Dedifferentiated amniotic fluid mesenchymal stem cell (primary cell): Measurements from ENCODE around the gene CDY2A.
"Not testable (repeated sequence)": the region's sequence is repeated elsewhere in the genome, so short reads cannot be mapped to it uniquely, and the experiment has no call there.

Experiments
- DNase-seq: peaks from one replicate; pipeline ENCODE4 v3.0.0-alpha.2; 2016; ENCODE audit errors: extremely low spot score

Gene CDY2A, protein sequence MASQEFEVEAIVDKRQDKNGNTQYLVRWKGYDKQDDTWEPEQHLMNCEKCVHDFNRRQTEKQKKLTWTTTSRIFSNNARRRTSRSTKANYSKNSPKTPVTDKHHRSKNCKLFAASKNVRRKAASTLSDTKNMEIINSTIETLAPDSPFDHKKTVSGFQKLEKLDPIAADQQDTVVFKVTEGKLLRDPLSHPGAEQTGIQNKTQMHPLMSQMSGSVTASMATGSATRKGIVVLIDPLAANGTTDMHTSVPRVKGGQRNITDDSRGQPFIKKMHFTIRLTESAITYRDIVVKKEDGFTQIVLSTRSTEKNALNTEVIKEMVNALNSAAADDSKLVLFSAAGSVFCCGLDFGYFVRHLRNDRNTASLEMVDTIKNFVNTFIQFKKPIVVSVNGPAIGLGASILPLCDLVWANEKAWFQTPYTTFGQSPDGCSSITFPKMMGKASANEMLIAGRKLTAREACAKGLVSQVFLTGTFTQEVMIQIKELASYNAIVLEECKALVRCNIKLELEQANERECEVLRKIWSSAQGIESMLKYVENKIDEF

DNA sequence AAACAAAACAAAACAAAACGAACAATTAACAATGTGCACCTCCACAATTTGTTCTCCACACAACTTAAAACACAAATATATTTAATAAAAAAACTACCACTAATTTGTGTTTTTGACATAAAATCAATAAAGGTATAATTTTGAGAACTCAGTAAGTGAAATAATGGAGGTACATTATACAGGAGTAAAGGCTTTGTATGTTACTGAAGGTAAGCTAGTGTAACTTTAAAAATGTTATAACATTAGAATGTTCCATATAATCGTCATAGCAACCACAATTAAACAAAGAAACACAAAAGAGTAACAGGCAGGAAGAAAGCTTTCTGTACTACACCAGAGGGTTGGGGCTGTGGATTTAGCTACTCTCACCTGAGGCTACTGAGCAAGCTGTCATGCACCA is at the start of gene CDY2A:
CDY2A (plus strand) TSS at position 301 of the 400 bp plus-strand sequence. CDS start 328 bp downstream, outside the sequence.
- not testable (repeated sequence) for DNase-seq

DNA sequence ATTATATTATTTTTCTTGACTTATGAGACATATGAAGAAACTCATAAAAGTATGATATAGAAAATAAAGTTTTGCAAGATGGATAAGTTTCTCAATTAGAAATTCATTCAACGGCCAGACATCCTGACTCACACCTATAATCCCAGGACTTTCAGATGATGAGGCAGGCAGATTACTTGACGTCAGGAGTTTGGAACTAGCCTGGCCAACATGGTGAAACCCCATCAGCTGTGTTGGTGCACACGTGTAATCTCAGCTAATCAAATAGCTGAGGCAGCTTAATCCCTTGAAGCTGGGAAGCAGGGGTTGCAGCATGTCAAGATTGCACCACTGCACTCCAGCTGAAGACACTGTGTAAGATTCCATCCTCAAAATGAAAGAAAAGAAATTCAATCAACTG is 28.0 kb upstream of the CDY2A start:
- DNase-seq: not testable (repeated sequence)

DNA sequence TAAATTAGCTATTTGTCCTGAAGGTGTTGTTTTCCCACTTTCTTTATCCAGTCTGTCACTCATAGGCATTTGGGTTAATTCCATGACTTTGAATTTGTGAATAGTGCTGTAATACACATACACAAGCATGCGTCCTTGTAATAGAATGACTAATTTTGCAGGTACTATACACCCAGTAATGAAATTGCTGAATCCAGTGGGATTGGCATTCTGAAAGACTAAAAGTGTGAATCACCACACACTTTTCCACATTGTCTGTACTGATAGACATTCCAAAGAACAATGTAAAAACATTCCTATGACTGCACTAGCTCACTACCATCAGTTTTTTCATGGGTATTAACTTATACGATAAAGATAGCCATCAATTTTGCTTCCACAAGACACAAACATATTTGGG is 27.3 kb upstream of the CDY2A start:
- not testable (repeated sequence) for DNase-seq

DNA sequence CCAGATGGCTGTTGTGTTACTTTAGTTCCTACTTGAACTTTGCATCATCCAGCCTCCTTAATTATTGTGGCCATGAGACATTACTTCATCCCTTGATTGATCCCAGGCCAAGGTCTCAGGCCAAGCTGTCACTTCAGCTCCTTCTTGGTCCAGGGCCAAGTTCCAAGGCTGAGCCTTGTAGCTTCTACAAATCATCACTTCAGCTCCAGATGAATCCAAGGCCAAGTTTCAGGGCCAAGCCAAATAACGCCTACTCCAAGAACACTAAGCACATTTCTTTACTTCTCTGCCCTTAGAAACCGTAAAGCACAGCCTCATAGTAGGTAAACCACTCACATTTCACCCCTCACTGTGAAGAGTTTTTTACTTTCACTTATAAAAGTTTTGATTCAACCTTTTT is 1.7 kb upstream of the CDY2A start:
- not testable (repeated sequence) for DNase-seq

DNA sequence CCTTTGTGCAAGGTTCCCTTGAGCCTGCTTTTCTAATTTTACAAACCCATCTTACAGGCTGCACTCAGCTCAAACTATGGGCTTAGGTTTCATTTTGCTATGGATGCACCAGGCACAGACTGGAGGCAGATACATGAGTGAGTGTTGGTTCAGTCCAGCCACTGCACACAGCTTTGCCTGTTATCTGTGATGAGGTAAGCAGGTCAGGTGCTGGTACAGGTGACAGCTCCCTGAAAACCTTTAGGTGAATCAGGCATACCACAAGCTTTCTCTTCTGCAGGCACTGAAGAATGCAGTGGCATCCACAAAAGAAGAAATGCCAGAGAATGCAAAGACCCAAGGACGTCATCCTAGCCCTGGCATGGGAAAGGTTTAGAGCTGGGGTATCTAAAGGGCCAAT is 3.3 kb downstream of the CDY2A start:
- DNase-seq: not testable (repeated sequence)

DNA sequence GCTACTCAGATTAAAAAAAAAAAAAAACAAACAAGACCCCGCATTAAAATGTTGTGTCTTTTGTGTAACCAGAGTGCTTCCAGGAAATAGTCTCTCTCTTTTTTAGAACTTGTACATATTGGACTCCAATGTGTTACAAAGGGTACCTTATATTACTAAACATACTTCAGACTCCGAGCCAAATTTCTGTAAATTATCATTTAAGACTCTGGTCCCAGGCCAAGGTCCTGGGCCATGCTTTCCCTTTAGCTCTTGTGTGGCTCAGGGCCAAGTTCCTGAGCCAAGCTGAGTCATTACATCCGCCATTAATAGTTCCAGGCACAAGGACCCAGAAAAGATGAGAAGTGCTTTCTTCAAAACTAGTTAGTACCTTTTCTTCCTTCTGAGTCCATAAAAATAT is 4.6 kb downstream of the CDY2A start:
- DNase-seq: not testable (repeated sequence)

DNA sequence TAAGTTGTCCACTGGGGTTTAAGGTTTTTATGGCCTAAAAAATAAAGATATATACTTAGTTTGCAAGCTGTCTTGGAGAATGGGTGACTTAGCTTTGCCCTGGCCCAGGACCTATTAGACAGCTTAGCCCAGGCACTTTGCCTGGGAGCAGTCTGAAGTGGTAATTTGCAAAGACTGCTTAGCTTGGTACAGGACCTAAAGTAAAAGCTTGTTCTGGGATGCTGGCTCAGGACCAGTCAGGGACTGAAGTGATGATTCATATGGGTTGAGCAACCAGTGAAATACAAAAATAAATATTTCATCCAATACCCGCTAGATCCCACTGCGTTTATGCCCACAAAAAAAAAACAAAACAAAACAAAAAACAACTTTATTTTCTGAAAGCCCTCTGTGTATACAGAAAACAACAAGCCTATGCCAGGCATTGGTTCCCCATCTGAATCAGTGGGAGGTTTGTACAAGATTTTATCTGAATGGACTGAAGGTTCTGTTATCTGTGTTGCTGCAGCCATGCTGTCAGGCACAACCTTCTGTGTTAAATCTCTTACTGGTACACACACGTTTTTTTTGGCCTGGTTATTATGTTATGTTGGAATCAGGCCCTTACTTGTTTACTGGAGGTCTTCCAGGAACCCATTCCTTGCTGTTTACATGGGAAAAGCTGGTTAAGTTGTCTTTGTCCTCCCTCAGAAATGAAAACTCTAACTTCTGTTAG is 8.7 kb downstream of the CDY2A start:
- not testable (repeated sequence) for DNase-seq

DNA sequence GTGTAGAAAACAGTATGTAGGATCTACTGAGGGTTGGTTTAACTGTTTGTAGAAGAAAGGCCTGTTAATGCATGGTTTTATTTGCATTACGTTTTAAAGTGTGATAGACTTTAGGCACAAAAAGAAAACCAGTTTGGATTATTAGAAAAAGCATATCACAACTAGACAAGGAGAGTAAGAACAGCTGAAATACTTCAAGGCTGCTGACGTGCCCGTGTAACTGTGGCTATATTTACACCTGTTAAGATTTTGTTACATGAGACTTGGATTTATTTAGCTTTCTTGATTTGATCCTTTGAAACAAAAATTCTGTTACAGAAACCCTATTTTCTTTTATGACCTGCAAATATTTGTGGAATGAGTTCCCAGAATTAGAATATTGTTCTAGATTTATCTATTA is 9.3 kb downstream of the CDY2A start:
- DNase-seq: not testable (repeated sequence)

DNA sequence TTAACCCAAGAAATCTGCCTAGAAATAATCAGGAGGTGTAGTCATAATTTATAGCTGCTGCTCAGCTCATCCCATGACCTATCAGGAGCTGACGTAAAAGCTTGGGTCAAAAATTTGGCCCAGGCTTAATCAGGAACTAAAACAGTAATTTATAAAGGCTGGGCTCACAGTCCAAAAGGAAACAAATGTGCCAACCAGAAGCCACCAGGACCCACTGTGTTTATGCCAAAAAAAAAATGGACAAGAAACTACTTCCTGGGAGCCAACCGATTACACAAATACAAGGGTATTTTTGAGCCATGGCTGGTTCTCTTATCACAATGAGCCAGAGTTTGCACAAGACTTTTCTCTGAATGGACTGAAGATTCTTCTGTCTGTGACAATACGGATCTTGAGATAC is 19.4 kb downstream of the CDY2A start:
- not testable (repeated sequence) for DNase-seq

DNA sequence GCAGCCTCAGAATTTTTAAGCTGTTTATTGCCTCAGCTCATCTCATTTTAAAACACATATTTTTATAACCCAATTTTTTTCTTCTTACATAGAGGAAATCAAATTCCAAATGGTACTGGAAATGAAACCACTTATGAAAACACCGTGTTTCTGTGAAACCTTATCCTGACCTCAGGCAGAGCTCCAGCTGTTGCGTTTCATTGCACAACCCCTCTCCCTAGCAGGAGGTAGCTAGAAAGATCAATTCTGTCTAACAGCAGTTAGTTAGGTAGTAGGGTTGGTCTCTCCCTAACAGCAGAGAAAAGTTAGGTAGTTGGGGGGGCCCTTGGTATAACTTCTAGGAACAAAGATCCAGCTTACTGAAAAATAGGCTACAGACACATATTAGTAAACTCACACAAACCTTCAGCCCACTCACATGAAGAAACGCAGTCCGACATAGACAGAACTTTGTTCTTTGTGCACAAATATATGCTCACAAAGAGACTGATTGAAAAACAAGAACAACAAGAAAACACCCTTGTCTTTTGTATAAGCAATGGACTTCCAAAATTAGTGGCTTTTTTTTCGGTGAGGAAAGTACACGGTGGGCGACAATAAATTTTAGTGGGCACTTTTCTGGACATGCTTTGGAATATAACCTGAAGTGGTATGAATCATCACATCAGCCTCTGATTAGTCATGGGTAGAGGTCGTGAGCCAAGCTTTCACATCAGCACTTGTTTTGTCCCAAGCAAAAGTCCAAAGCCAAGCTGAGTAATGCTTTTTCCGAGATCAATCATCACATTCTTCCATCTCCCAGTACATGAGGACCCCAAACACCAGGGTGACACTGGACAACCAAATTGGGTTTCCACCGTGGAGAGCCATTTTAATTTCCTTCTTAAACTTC is 22.8 kb downstream of the CDY2A start:
- DNase-seq: not testable (repeated sequence)

DNA sequence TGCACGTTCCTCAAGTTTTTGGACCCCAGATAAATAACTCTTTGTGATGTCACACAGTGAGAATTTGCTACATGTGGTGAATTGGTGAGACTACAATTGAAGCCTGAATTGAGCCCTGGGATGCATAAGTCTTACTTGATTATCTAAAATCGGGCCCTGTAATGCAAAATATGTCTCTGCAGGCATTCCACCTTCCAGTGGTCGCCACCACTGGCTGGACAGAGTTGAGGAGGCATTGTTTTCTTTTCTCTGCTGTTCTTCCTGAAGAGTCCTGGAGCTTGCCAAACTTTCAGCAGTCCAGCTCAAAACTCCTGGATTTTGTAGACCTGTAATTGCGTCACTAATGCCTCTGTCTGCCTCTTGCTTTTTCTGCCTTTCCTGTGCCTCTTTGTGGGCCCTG is 23.5 kb downstream of the CDY2A start:
- DNase-seq: not testable (repeated sequence)

DNA sequence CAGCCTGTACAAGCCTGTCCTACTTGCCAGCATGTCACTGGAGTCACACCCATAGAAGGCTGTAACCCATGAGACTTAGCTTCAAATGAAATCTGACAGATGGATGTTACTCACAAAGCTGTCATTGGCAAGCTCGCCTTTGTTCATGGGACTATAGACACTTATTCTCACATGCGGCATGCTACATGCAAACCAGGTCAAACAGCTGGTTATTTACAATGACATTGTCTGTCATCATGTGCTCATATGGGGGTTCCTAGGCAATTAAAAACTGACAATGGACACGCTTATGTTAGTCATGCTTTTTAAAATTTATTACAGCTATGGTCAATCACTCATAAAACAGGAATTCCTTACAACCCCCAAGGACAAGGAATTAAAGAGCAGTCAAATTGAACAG is 30.9 kb downstream of the CDY2A start:
- DNase-seq: not testable (repeated sequence)

DNA sequence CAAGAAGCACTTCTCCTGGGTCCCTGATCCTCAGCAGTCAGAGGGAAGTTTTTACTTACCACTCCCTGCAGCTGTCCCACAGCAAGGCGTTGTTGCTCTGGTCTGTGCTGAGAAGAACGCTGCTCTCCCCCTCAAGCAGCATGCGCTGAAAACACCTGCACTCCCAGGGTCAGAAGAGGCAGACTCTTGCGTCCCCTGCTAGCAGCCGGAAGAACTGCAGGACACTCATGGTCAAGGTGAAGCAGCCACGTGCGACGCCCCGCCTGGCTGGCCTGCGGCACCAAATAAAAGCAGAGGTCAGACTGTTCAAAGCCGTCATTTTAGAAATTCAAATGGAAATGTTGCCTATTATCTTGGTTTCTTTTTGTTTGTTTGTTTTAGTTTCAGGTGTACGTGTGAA is 47.9 kb downstream of the CDY2A start:
- DNase-seq: not testable (repeated sequence)
